H9 (cell line): ENCODE measurements around the gene FOXP4. TPM values are rescaled to one million over a fixed set of nuclear protein-coding genes. Genes with fewer than 3 reads are reported as not detected.

Source experiments
- DNase-seq: peaks from one replicate; pipeline ENCODE4 v3.0.0-alpha.2; 2017
- H2AFZ ChIP-seq: one replicate; pipeline ENCODE4 v1.6.1; 2013; ENCODE audit warnings: mild to moderate bottlenecking, low read length, control low read depth, moderate library complexity
- H2AK5ac ChIP-seq: 2 replicates; pipeline ENCODE4 v1.6.1; 2013; ENCODE audit warnings: low read length, control low read depth, mixed read lengths; ENCODE audit not compliant: insufficient read length
- H2BK120ac ChIP-seq: one replicate; pipeline ENCODE4 v1.6.1; 2013; ENCODE audit warnings: low read depth, mild to moderate bottlenecking, low read length, control low read depth, inconsistent platforms; ENCODE audit not compliant: poor library complexity, severe bottlenecking
- H2BK12ac ChIP-seq: 2 replicates; pipeline ENCODE4 v1.6.1; 2013; ENCODE audit warnings: low read length, control low read depth, mixed read lengths, low read depth; ENCODE audit not compliant: insufficient read length
- H2BK15ac ChIP-seq: 2 replicates; pipeline ENCODE4 v1.6.1; 2013; ENCODE audit warnings: low read depth, low read length, control low read depth
- H2BK20ac ChIP-seq: one replicate; pipeline ENCODE4 v1.6.1; 2013; ENCODE audit warnings: low read depth, mild to moderate bottlenecking, low read length, control low read depth, inconsistent platforms; ENCODE audit not compliant: poor library complexity, severe bottlenecking
- H2BK5ac ChIP-seq: 2 replicates; pipeline ENCODE4 v1.6.1; 2013; ENCODE audit warnings: low read length, control low read depth, mixed read lengths; ENCODE audit not compliant: insufficient read length
- H3K14ac ChIP-seq: 2 replicates; pipeline ENCODE4 v1.6.1; 2013; ENCODE audit warnings: low read length, control low read depth; ENCODE audit not compliant: insufficient read depth
- H3K18ac ChIP-seq: 2 replicates; pipeline ENCODE4 v1.6.1; 2013; ENCODE audit warnings: low read depth, mild to moderate bottlenecking, mixed read lengths, low read length, control low read depth; ENCODE audit not compliant: insufficient read length
- H3K23ac ChIP-seq: 2 replicates; pipeline ENCODE4 v1.6.1; 2013; ENCODE audit warnings: low read length, control low read depth, mixed read lengths, low read depth; ENCODE audit not compliant: insufficient read length
- H3K23me2 ChIP-seq: 2 replicates; pipeline ENCODE4 v1.6.1; 2013; ENCODE audit warnings: low read depth, mild to moderate bottlenecking, mixed read lengths, low read length, control low read depth; ENCODE audit not compliant: insufficient read length, poor library complexity, severe bottlenecking
- H3K27ac ChIP-seq: 2 replicates; pipeline ENCODE4 v1.5.1; 2013; ENCODE audit warnings: low read length, control low read depth, mixed read lengths, low read depth; ENCODE audit not compliant: insufficient read length
- H3K27me3 ChIP-seq: 2 replicates; pipeline ENCODE4 v1.6.1; 2013; ENCODE audit warnings: low read length, control low read depth, inconsistent platforms; ENCODE audit not compliant: insufficient read depth
- H3K4ac ChIP-seq: 2 replicates; pipeline ENCODE4 v1.6.1; 2013; ENCODE audit warnings: low read depth, mild to moderate bottlenecking, control low read depth, inconsistent platforms, low read length, moderate library complexity
- H3K4me1 ChIP-seq: 2 replicates; pipeline ENCODE4 v1.6.1; 2013; ENCODE audit warnings: low read length, control low read depth, inconsistent platforms; ENCODE audit not compliant: insufficient read depth
- H3K4me2 ChIP-seq: 2 replicates; pipeline ENCODE4 v1.6.1; 2013; ENCODE audit warnings: low read length, control low read depth, mixed read lengths; ENCODE audit not compliant: insufficient read length, insufficient read depth
- H3K56ac ChIP-seq: 2 replicates; pipeline ENCODE4 v1.6.1; 2013; ENCODE audit warnings: low read depth, mild to moderate bottlenecking, mixed read lengths, low read length, control low read depth; ENCODE audit not compliant: insufficient read length
- H3K79me1 ChIP-seq: 2 replicates; pipeline ENCODE4 v1.6.1; 2013; ENCODE audit warnings: low read depth, mild to moderate bottlenecking, moderate library complexity, low read length, control low read depth, inconsistent platforms; ENCODE audit not compliant: insufficient read depth, poor library complexity, severe bottlenecking
- H3K79me2 ChIP-seq: 2 replicates; pipeline ENCODE4 v1.6.1; 2013; ENCODE audit warnings: low read length, control low read depth, inconsistent platforms; ENCODE audit not compliant: insufficient read depth
- H3K9ac ChIP-seq: 2 replicates; pipeline ENCODE4 v1.6.1; 2013; ENCODE audit warnings: low read length, control low read depth, mixed read lengths; ENCODE audit not compliant: insufficient read length; ENCODE audit errors: extremely low read depth
- H3K9me3 ChIP-seq: one replicate; pipeline ENCODE4 v1.6.1; 2013; ENCODE audit warnings: low read depth, low read length, inconsistent platforms; ENCODE audit not compliant: control insufficient read depth
- H3T11ph ChIP-seq: one replicate; pipeline ENCODE4 v1.6.1; 2013; ENCODE audit warnings: mild to moderate bottlenecking, low read length, control low read depth, inconsistent platforms
- H4K20me1 ChIP-seq: one replicate; pipeline ENCODE4 v1.6.1; 2013; ENCODE audit not compliant: control insufficient read depth, insufficient read length, insufficient read depth
- H4K5ac ChIP-seq: 2 replicates; pipeline ENCODE4 v1.6.1; 2013; ENCODE audit warnings: low read depth, mild to moderate bottlenecking, mixed read lengths, low read length, control low read depth; ENCODE audit not compliant: insufficient read length
- H4K8ac ChIP-seq: replicated peaks from 2 replicates; pipeline ENCODE4 v1.6.1; 2013; ENCODE audit warnings: low read length, control low read depth, mixed read lengths, low read depth; ENCODE audit not compliant: insufficient read length
- H4K91ac ChIP-seq: 2 replicates; pipeline ENCODE4 v1.6.1; 2013; ENCODE audit warnings: low read depth, mild to moderate bottlenecking, moderate library complexity, mixed read lengths, low read length, control low read depth; ENCODE audit not compliant: insufficient read length
- H3K27ac Mint-ChIP-seq, 3 experiments: 2 replicates in 2 of 3; 3 replicates in 1 of 3; pipeline ENCODE4 v1.8.0; 2020 to 2021; ENCODE audit warnings: mixed read lengths in 3 of 3, mild to moderate bottlenecking in 1 of 3, moderate library complexity in 1 of 3
- H3K27me3 Mint-ChIP-seq: 2 replicates; pipeline ENCODE4 v1.8.0; 2021; ENCODE audit warnings: low read depth, mild to moderate bottlenecking, moderate library complexity, mixed read lengths
- H3K36me3 Mint-ChIP-seq, 3 experiments: 2 replicates in 2 of 3; 3 replicates in 1 of 3; pipeline ENCODE4 v1.8.0; 2020 to 2021; ENCODE audit warnings: low read depth in 3 of 3, mixed read lengths in 3 of 3; ENCODE audit not compliant: insufficient read depth in 1 of 3
- H3K4me1 Mint-ChIP-seq, 2 experiments: 2 replicates each; pipeline ENCODE4 v1.8.0; 2020; ENCODE audit warnings: mixed read lengths in 2 of 2
- H3K4me3 Mint-ChIP-seq, 2 experiments: 2 replicates in 1 of 2; 3 replicates in 1 of 2; pipeline ENCODE4 v1.8.0; 2020 to 2021; ENCODE audit warnings: mild to moderate bottlenecking in 2 of 2, mixed read lengths in 2 of 2, moderate library complexity in 1 of 2
- H3K9me3 Mint-ChIP-seq, 2 experiments: 2 replicates in 1 of 2; 3 replicates in 1 of 2; pipeline ENCODE4 v1.8.0; 2020; ENCODE audit warnings: mild to moderate bottlenecking in 2 of 2, mixed read lengths in 2 of 2, moderate library complexity in 1 of 2
- CTCF ChIP-seq: fragments of 200-600 bp; sonication (generic); conservative IDR thresholded peaks from 3 replicates; pipeline ENCODE4 v1.8.0; 2021; ENCODE audit warnings: antibody characterized with exemption, mild to moderate bottlenecking
- WGBS: extraction: QIAGEN DNeasy Blood & Tissue Kit; methylation state at CpG from one replicate; pipeline ENCODE4 v1.1.7; 2013; ENCODE audit warnings: missing lambda C conversion rate, low lambda C conversion rate, mixed read lengths; ENCODE audit not compliant: insufficient read length; ENCODE audit errors: extremely low coverage; 5-methylcytosine and 5-hydroxymethylcytosine counted together
- total RNA-seq: library from RNA; stranded (reverse); gene quantifications from 2 replicates; pipeline ENCODE4 v1.2.1, GENCODE V29; 2021

The FOXP4 gene
- total RNA-seq, 1 experiment from 2014 or later: 18.2 TPM

- no peak for TF ChIP-seq CTCF
- no peak overlapping the region for H3K18ac ChIP-seq
- H3K56ac ChIP-seq: no peak overlapping the region
- H3K4me1 ChIP-seq: peaks cover 40% of the 10 kb centered on the region
- H2BK5ac ChIP-seq: no peak overlapping the region
- no peak overlapping the region for H2BK15ac ChIP-seq
- H3K4me1 Mint-ChIP-seq: peaks cover 87 to 88% of the 10 kb centered on the region in 2 experiments
- no peak overlapping the region for H2BK12ac ChIP-seq
- no peak overlapping the region for H2BK20ac ChIP-seq
- H3K4ac ChIP-seq: no peak overlapping the region
- H4K8ac ChIP-seq: no peak overlapping the region
- H3K4me2 ChIP-seq: no peak overlapping the region
- no peaks in the 10 kb centered on the region for H3K9me3 ChIP-seq
- H3K27me3 ChIP-seq: peaks cover 44% of the 10 kb centered on the region
- no peaks in the 10 kb centered on the region for H3K79me1 ChIP-seq
- no peak overlapping the region for H4K5ac ChIP-seq
- no peak overlapping the region for H3K27ac Mint-ChIP-seq
- H4K91ac ChIP-seq: no peak overlapping the region
- H3K36me3 Mint-ChIP-seq: peaks cover 0 to 16% (median 11%) of the 10 kb centered on the region in 3 experiments; a peak in 4 of 7 replicates
- no peak overlapping the region for H3K23ac ChIP-seq
- no peak overlapping the region for H2BK120ac ChIP-seq
- H3K9me3 Mint-ChIP-seq: no peaks in the 10 kb centered on the region
- H3K9ac ChIP-seq: no peak overlapping the region
- WGBS: no CpG with 5 or more reads among the region's 10 CpGs
- H2AFZ ChIP-seq: no peak overlapping the region
- H3K79me2 ChIP-seq: no peaks in the 10 kb centered on the region; the same call in 1 of the 2 replicates
- peaks cover 2% of the 10 kb centered on the region for H4K20me1 ChIP-seq
- no peak for DNase-seq
- H3K27me3 Mint-ChIP-seq: peaks cover 100% of the 10 kb centered on the region
- no peak overlapping the region for H3K14ac ChIP-seq
- H2AK5ac ChIP-seq: no peak overlapping the region
- H3K23me2 ChIP-seq: peaks cover 8% of the 10 kb centered on the region
- H3T11ph ChIP-seq: no peak overlapping the region
- H3K4me3 Mint-ChIP-seq: no peak overlapping the region; a peak in 1 of 5 replicates
- no peak overlapping the region for H3K27ac ChIP-seq
Observed at GRCh38 chr6:41552723-41553122, 6.5 kb downstream of the FOXP4 start.
